ENCODE measurements around the gene PPIH. TPM values are rescaled to one million over a fixed set of nuclear protein-coding genes. Genes with fewer than 3 reads are reported as not detected.

Gene PPIH
- total and polyA plus RNA-seq, 2 of the 13 experiments (the other 11 are each of a cell fraction or from before 2014, with no cell fraction given), result 29.9 to 72.6 TPM

GRCh38 chr1:42682739-42683531 lies 24.7 kb downstream of the PPIH start (continued):
- no peak for TF ChIP-seq SOX13 (IDR thresholded peaks at IDR 0.05)
- peak in 1 of 2 experiments; percentile 4; a peak in 1 of 4 replicates for TF ChIP-seq SOX13 (CRISPR knock-in tag; conservative IDR thresholded peaks at IDR 0.05 in 1 of 2, IDR thresholded peaks at IDR 0.05 in 1 of 2)
- no peak for TF ChIP-seq NFE2L2 (IDR thresholded peaks at IDR 0.05; ENCODE audit: low read length)
- peak; percentile 60; the same call in 1 of the 2 replicates for TF ChIP-seq KDM2A (CRISPR knock-in tag; IDR thresholded peaks at IDR 0.05; ENCODE audit: borderline replicate concordance, low read depth)
- TF ChIP-seq UBTF (CRISPR knock-in tag; IDR thresholded peaks at IDR 0.05), result peak; percentile 60; the same call in 1 of the 2 replicates
- no peak for TF ChIP-seq PTBP1 (IDR thresholded peaks at IDR 0.05; ENCODE audit: low read depth, low read length, poor library complexity, severe bottlenecking)
- no peak for TF ChIP-seq ZFP1 (CRISPR knock-in tag; IDR thresholded peaks at IDR 0.05)
- TF ChIP-seq CBX5 (CRISPR knock-in tag; IDR thresholded peaks at IDR 0.05; ENCODE audit: borderline replicate concordance), result no peak
- TF ChIP-seq NR0B2 (CRISPR knock-in tag; IDR thresholded peaks at IDR 0.05), result peak; percentile 95; the same call in 1 of the 2 replicates
- no peak for TF ChIP-seq ZNF703 (CRISPR knock-in tag; IDR thresholded peaks at IDR 0.05; ENCODE audit: borderline replicate concordance)
- no peak for TF ChIP-seq TFE3 (CRISPR knock-in tag; IDR thresholded peaks at IDR 0.05)
- peak; percentile 83; the same call in 1 of the 2 replicates for TF ChIP-seq ARHGAP35 (CRISPR knock-in tag; IDR thresholded peaks at IDR 0.05; ENCODE audit: borderline replicate concordance)
- TF ChIP-seq MYC (CRISPR knock-in tag; IDR thresholded peaks at IDR 0.05; ENCODE audit: borderline replicate concordance), result peak; percentile 98
- TF ChIP-seq HNRNPLL (IDR thresholded peaks at IDR 0.05; ENCODE audit: low read depth, low read length, poor library complexity, severe bottlenecking), result peak; percentile 79
- 0 out of 2 replicates have a peak, but pooled peaks have one; percentile 40 for TF ChIP-seq ZNF205 (CRISPR knock-in tag; IDR thresholded peaks at IDR 0.05)
- no peak for TF ChIP-seq DMTF1 (CRISPR knock-in tag; IDR thresholded peaks at IDR 0.05)
- TF ChIP-seq SNAI1 (CRISPR knock-in tag; IDR thresholded peaks at IDR 0.05; ENCODE audit: borderline replicate concordance), result no peak
- TF ChIP-seq ZFP91 (CRISPR knock-in tag; IDR thresholded peaks at IDR 0.05; ENCODE audit: borderline replicate concordance), result peak; percentile 48; the same call in 1 of the 2 replicates
- TF ChIP-seq ZNF552 (CRISPR knock-in tag; IDR thresholded peaks at IDR 0.05; ENCODE audit: borderline replicate concordance), result 0 out of 2 replicates have a peak, but pooled peaks have one; percentile 29
- TF ChIP-seq HOXA3 (CRISPR knock-in tag; IDR thresholded peaks at IDR 0.05), result peak; percentile 53; the same call in 1 of the 2 replicates
